GM12875 (cell line): ENCODE results near the gene NFIA.

ENCODE experiments used
- H3K4me3 ChIP-seq: one replicate; pipeline ENCODE4 v1.5.1; 2011; ENCODE audit warnings: low read depth, low read length, control low read depth
- CTCF ChIP-seq: IDR thresholded peaks from 2 replicates; pipeline ENCODE4 v1.5.1; 2011; ENCODE audit warnings: low read depth, mild to moderate bottlenecking, control low read depth, inconsistent platforms, low read length, moderate library complexity, borderline replicate concordance; ENCODE audit not compliant: insufficient read depth

Gene NFIA

GRCh38 chr1:61109910-61110309 is 27.5 kb downstream of the NFIA start:
- TF ChIP-seq CTCF = no peak

DNA sequence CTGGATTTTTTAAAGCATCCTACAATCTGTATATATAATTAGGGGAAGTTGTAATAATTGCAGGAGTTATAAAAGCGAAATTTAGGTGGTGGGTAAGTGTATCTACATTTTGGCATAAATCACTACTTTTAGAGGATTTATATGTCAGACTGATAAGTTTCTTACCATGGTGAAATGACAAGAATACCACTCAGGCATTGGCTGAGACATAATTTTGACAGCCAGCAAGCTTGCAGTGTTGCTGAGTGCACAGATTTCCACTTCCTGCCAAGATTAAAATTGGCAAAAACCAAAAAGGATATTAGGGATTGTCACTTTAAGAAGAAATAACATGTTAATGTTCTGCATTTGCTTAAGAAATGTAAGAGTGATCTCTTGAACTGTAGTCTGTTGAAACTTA is 28.2 kb downstream of the NFIA start:
- H3K4me3 ChIP-seq = no peak overlapping the region

More at GRCh38 chr1:61109910-61110309, 27.5 kb downstream of the NFIA start:
- H3K4me3 ChIP-seq = no peak overlapping the region

GRCh38 chr1:61111084-61112004 is 29.0 kb downstream of the NFIA start:
- no peak overlapping the region for H3K4me3 ChIP-seq
- no peak for TF ChIP-seq CTCF

More for the DNA sequence above, 28.2 kb downstream of the NFIA start:
- no peak for TF ChIP-seq CTCF

DNA sequence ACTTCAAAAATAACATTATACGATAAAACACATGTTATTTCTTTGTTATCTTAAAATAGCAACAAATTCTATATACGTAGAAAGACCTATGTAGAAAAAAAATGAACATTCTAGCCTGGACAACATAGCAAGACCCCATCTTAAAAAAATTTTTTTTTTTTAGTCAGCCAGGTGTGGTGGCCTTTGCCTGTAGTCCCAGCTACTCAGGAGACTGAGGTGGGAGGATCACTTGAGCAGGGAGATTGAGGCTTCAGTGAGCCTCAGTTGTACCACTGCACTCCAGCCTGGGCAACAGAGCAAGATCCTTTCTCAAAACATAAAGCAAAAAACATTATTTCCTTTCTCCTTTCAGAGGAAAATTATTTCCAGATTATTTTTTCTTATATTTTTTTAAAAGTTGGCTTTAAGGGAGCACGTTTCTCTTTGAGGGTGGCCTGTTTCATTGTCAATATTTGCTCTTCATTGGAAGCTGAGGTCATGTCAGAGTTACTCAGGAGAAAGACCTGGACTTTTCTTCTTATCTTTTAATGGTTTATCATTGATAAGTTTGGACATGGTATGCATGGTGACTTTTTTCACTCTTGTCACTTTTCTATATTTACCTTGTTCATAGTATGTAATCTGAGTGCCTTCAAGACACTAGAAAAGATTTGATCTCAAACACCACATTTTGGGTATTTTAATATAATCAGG is 32.0 kb downstream of the NFIA start:
- no peak for TF ChIP-seq CTCF
- H3K4me3 ChIP-seq = no peak overlapping the region

DNA sequence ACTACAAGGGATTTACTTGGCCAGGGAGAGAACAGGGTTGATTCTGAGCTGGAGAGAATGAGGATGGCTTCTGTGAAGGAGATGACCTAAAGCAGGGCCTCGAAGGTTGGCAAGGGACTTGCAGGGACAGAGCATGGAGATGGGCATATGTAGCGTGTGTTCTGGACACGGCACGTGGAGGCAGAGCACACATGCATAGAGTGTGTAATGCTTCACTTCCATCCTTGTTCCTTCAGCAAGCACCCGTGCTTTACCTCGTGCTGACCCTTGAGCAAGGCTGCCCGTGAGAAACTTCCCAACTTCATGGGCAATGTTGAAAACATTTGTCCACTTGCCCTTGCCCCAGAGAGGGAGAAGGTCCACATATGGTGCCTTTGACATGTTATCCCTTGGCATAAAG is 33.1 kb downstream of the NFIA start:
- no peak for TF ChIP-seq CTCF
- H3K4me3 ChIP-seq = no peak overlapping the region

- H3K4me3 ChIP-seq = no peak overlapping the region
- no peak for TF ChIP-seq CTCF
These were observed 34.1 kb downstream of the NFIA start for GRCh38 chr1:61116421-61116820.
